CD4-positive, CD25-positive, alpha-beta regulatory T cell (primary cell): ENCODE data around the gene TMEFF2. TPM values are rescaled to one million over a fixed set of nuclear protein-coding genes. Genes with fewer than 3 reads are reported as not detected.
A peak's percentile ranks its signal among the peaks of the same experiment; 100 is the strongest.

ENCODE experiments used
- ATAC-seq, 2 donors: fragments of 150-1000 bp; cut with Tn5 transposase; one replicate each; pipeline ENCODE4 v1.10.0; 2021; ENCODE audit warnings: low read depth in 2 of 2, moderate number of reproducible peaks in 2 of 2, moderate library complexity in 1 of 2
- DNase-seq, 3 donors: peaks; one replicate each; pipeline versions ENCODE4 v3.0.0 to v3.0.0-alpha.2; 2012 to 2022; ENCODE audit warnings: mixed read lengths in 1 of 3
- H3K27ac ChIP-seq: one replicate; pipeline ENCODE4 v1.7.0; 2013; ENCODE audit warnings: mild to moderate bottlenecking, low read length; ENCODE audit not compliant: insufficient read depth, poor library complexity, severe bottlenecking
- H3K27me3 ChIP-seq: one replicate; pipeline ENCODE4 v1.7.0; 2013; ENCODE audit warnings: low read length; ENCODE audit not compliant: control insufficient read depth, insufficient read depth
- H3K36me3 ChIP-seq: one replicate; pipeline ENCODE4 v1.7.0; 2013; ENCODE audit warnings: mild to moderate bottlenecking, low read length, moderate library complexity; ENCODE audit not compliant: control insufficient read depth, insufficient read depth
- H3K4me1 ChIP-seq: 2 replicates; pipeline ENCODE4 v1.7.0; 2013; ENCODE audit warnings: mild to moderate bottlenecking, low read length; ENCODE audit not compliant: insufficient read depth, control insufficient read depth, poor library complexity, severe bottlenecking
- H3K4me3 ChIP-seq: one replicate; pipeline ENCODE4 v1.7.0; 2013; ENCODE audit warnings: low read depth, mild to moderate bottlenecking, low read length, moderate library complexity
- H3K9me3 ChIP-seq, 2 experiments: 1 replicate in 1 of 2; 2 replicates in 1 of 2; pipeline ENCODE4 v1.7.0; 2013; ENCODE audit warnings: low read length in 2 of 2, mild to moderate bottlenecking in 1 of 2, moderate library complexity in 1 of 2; ENCODE audit not compliant: control insufficient read depth in 2 of 2
- H3K27ac Mint-ChIP-seq, 3 donors: one replicate each; pipeline ENCODE4 v1.8.0; 2020 to 2022; ENCODE audit warnings: mild to moderate bottlenecking in 3 of 3, mixed read lengths in 3 of 3, moderate library complexity in 2 of 3
- H3K27me3 Mint-ChIP-seq: one replicate; pipeline ENCODE4 v1.8.0; 2022; ENCODE audit warnings: mild to moderate bottlenecking, mixed read lengths
- H3K36me3 Mint-ChIP-seq: one replicate; pipeline ENCODE4 v1.8.0; 2020; ENCODE audit warnings: mixed read lengths
- H3K4me1 Mint-ChIP-seq, 4 donors: one replicate each; pipeline ENCODE4 v1.8.0; 2020 to 2022; ENCODE audit warnings: mixed read lengths in 4 of 4, mild to moderate bottlenecking in 1 of 4
- H3K4me3 Mint-ChIP-seq, 4 donors: one replicate each; pipeline ENCODE4 v1.8.0; 2020 to 2022; ENCODE audit warnings: mild to moderate bottlenecking in 4 of 4, mixed read lengths in 4 of 4, moderate library complexity in 3 of 4
- H3K9me3 Mint-ChIP-seq, 7 donors: one replicate each; pipeline ENCODE4 v1.8.0; 2020 to 2022; ENCODE audit warnings: mixed read lengths in 7 of 7, mild to moderate bottlenecking in 3 of 7, moderate library complexity in 2 of 7
- polyA plus RNA-seq, 4 donors: library from polyadenylated mRNA; unstranded; fragments of 300-500 nt; fragmentation: Illumina TruSeq; gene quantifications; one replicate each; pipeline ENCODE4 v1.2.3, GENCODE V29; 2021
- total RNA-seq: library from RNA; stranded (reverse); gene quantifications from one replicate; pipeline ENCODE4 v1.2.3, GENCODE V29; 2022

The TMEFF2 gene
- total and polyA plus RNA-seq, 5 donors from 2014 or later: not detected

DNA sequence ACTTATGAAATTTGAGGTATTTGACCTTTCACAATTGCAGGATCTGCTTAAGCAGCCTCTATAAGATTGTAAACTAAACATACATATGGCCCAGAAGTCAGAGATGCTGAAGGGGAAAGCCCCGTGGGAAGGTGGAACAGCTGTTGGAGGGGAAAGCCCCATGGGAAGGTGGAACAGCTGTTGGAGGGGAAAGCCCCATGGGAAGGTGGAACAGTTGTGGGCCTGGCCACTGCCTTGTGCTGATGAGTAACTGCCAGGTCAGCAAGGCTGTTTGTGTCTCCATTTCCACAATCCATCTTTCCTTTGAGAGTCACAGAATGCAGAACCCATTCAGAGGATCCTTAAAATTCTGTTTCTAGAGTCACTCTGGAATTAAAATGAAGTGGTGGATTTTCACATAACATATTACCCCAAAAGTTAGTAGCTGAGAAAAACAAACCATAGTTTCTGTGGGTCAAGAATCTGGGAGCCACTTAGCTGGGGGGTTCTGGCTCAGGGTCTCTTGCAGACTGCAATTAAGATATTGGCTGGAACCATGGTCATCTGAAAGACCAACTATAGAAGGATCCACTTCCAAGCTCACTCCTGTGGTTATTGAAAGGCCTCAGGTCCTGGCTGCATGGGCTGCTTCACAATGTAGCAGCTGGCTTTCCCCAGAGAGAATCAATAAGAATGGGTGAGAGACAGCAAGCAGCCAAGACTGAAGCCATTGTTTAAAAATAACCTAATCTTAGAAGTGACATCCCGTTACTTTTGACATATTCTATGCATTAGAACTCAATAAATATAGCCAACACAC is 261.2 kb downstream of the TMEFF2 start:
- H3K27me3 Mint-ChIP-seq: peaks cover 24% of the 10 kb centered on the region
- no peaks in the 10 kb centered on the region for H3K9me3 ChIP-seq

GRCh38 chr2:191932286-191932685 is 262.4 kb downstream of the TMEFF2 start:
- H3K9me3 ChIP-seq: no peaks in the 10 kb centered on the region
- DNase-seq (no peak), ATAC-seq (no peak)
- H3K27ac ChIP-seq: no peak overlapping the region
- H3K27me3 ChIP-seq: peaks cover 2% of the 10 kb centered on the region
- Mint-ChIP-seq H3K9me3 (peaks cover 0 to 1% (median 0%) of the 10 kb centered on the region in 7 donors), H3K27ac (no peak overlapping the region), H3K4me3 (no peak overlapping the region), H3K4me1 (no peaks in the 10 kb centered on the region), H3K36me3 (no peaks in the 10 kb centered on the region), H3K27me3 (peaks cover 16% of the 10 kb centered on the region)
- H3K4me1 ChIP-seq: no peaks in the 10 kb centered on the region
- no peaks in the 10 kb centered on the region for H3K36me3 ChIP-seq
- H3K4me3 ChIP-seq: no peak overlapping the region

More for the DNA sequence above, 261.2 kb downstream of the TMEFF2 start:
- Histone ChIP-seq H3K36me3 (no peaks in the 10 kb centered on the region), H3K27me3 (peaks cover 2% of the 10 kb centered on the region), H3K4me1 (no peaks in the 10 kb centered on the region), H3K4me3 (no peak overlapping the region), H3K27ac (no peak overlapping the region)
- DNase-seq (no peak), ATAC-seq (no peak)
- Mint-ChIP-seq H3K36me3 (no peaks in the 10 kb centered on the region), H3K4me1 (no peaks in the 10 kb centered on the region), H3K27ac (peak overlapping the region in 1 of 3 donors; percentile 6), H3K9me3 (peaks cover 0 to 1% (median 0%) of the 10 kb centered on the region in 7 donors), H3K4me3 (no peak overlapping the region)

DNA sequence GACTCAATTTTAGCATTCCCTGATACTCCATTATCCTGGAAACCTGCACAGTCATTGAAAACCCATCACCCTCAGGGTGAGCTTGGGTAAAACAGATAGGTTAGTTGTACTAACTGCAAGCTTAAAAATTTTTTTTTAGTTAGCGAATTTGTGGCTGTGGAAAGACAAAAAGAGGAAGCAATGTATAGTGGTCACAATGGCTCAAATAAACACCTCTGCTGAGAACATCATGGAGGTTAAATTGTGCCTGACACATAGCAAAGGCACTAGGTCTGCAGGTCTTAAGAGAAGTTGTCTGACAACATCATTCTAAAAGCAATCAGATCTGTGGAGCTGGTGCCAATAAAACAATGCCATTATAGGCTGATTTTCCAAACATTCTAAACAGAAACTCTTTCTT is 263.4 kb downstream of the TMEFF2 start:
- H3K4me3 Mint-ChIP-seq: no peak overlapping the region
- DNase-seq (no peak), ATAC-seq (no peak)
- H3K9me3 Mint-ChIP-seq: peaks cover 0 to 1% (median 0%) of the 10 kb centered on the region in 7 donors
- no peak overlapping the region for H3K27ac Mint-ChIP-seq
- H3K9me3 ChIP-seq: no peaks in the 10 kb centered on the region
- no peaks in the 10 kb centered on the region for H3K36me3 ChIP-seq
- no peaks in the 10 kb centered on the region for H3K4me1 Mint-ChIP-seq
- no peak overlapping the region for H3K27ac ChIP-seq
- H3K27me3 Mint-ChIP-seq: peaks cover 13% of the 10 kb centered on the region
- no peaks in the 10 kb centered on the region for H3K4me1 ChIP-seq
- H3K4me3 ChIP-seq: no peak overlapping the region
- H3K27me3 ChIP-seq: peaks cover 2% of the 10 kb centered on the region
- no peaks in the 10 kb centered on the region for H3K36me3 Mint-ChIP-seq

DNA sequence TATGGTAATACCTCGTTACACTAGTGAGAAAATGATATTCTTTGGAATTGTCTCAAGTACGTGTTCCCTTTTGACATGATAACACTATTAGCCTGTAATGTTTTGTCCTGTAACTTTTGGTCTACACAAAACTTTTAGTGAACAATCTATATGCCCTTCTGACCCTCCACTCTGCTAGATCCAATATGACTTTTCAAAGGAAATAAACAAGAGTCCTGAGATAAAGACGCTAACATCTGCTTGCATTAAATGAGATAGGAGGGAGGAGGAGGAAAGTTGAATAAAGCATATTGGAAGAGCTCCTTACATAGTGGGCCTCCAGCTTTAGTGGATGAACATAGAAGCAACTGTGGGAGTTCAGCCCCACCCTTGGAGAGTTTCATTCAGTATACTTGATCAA is 264.5 kb downstream of the TMEFF2 start:
- H3K9me3 ChIP-seq: no peaks in the 10 kb centered on the region
- H3K36me3 Mint-ChIP-seq: no peaks in the 10 kb centered on the region

DNA sequence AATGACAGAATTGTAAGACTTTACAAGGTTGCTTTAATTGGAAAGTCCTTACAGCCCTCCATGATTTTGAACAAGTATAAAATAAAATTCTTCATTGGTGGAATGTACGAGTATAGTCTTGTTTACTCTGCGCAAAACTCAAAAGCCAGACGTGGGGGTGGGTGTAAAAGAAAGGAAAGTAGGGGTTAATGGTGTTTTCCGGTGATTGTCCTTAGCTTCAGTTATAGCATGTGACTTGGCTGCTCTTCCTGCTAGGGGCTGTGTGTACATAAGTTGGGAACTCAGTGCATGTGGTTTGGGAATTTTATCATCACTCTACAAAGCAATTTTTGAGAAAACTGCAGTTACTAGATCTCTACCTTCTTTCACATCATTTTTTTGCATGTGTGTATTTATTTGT is 265.4 kb downstream of the TMEFF2 start:
- Histone ChIP-seq H3K9me3 (no peaks in the 10 kb centered on the region), H3K27me3 (peaks cover under 1% of the 10 kb centered on the region), H3K36me3 (no peaks in the 10 kb centered on the region), H3K4me1 (no peaks in the 10 kb centered on the region), H3K4me3 (no peak overlapping the region), H3K27ac (no peak overlapping the region)
- Mint-ChIP-seq H3K27me3 (peaks cover 4% of the 10 kb centered on the region), H3K4me1 (no peaks in the 10 kb centered on the region), H3K27ac (no peak overlapping the region), H3K9me3 (peaks cover 0 to 1% (median 0%) of the 10 kb centered on the region in 7 donors), H3K4me3 (no peak overlapping the region), H3K36me3 (no peaks in the 10 kb centered on the region)
- no peak for DNase-seq
- no peak for ATAC-seq

More for the DNA sequence above, 264.5 kb downstream of the TMEFF2 start:
- Mint-ChIP-seq H3K4me3 (no peak overlapping the region), H3K9me3 (peaks cover 0 to 1% (median 0%) of the 10 kb centered on the region in 7 donors), H3K4me1 (no peaks in the 10 kb centered on the region), H3K27ac (no peak overlapping the region), H3K27me3 (peaks cover 4% of the 10 kb centered on the region)
- ATAC-seq: no peak
- Histone ChIP-seq H3K4me3 (no peak overlapping the region), H3K36me3 (no peaks in the 10 kb centered on the region), H3K4me1 (no peaks in the 10 kb centered on the region), H3K27me3 (peaks cover 2% of the 10 kb centered on the region), H3K27ac (no peak overlapping the region)
- no peak for DNase-seq

GRCh38 chr2:191927991-191928390 is 266.7 kb downstream of the TMEFF2 start:
- no peaks in the 10 kb centered on the region for H3K36me3 ChIP-seq
- ATAC-seq: no peak
- DNase-seq: no peak
- H3K27me3 ChIP-seq: no peaks in the 10 kb centered on the region
- Mint-ChIP-seq H3K9me3 (no peaks in the 10 kb centered on the region), H3K4me3 (no peak overlapping the region), H3K4me1 (no peaks in the 10 kb centered on the region), H3K36me3 (no peaks in the 10 kb centered on the region), H3K27me3 (peaks cover 3% of the 10 kb centered on the region), H3K27ac (no peak overlapping the region)
- no peak overlapping the region for H3K4me3 ChIP-seq
- no peaks in the 10 kb centered on the region for H3K9me3 ChIP-seq
- no peaks in the 10 kb centered on the region for H3K4me1 ChIP-seq
- no peak overlapping the region for H3K27ac ChIP-seq

GRCh38 chr2:191927319-191927867 is 267.3 kb downstream of the TMEFF2 start:
- H3K27ac ChIP-seq: no peak overlapping the region
- H3K36me3 ChIP-seq: no peaks in the 10 kb centered on the region
- no peak overlapping the region for H3K4me3 ChIP-seq
- no peaks in the 10 kb centered on the region for H3K4me1 ChIP-seq
- Mint-ChIP-seq H3K27ac (no peak overlapping the region), H3K27me3 (no peaks in the 10 kb centered on the region), H3K4me1 (no peaks in the 10 kb centered on the region), H3K36me3 (no peaks in the 10 kb centered on the region), H3K9me3 (peaks cover 0 to 3% (median 0%) of the 10 kb centered on the region in 7 donors), H3K4me3 (no peak overlapping the region)
- no peaks in the 10 kb centered on the region for H3K27me3 ChIP-seq
- DNase-seq: no peak
- H3K9me3 ChIP-seq: no peaks in the 10 kb centered on the region
- no peak for ATAC-seq

- Mint-ChIP-seq H3K27me3 (no peaks in the 10 kb centered on the region), H3K4me3 (no peak overlapping the region), H3K27ac (no peak overlapping the region), H3K9me3 (peaks cover 0 to 4% (median 0%) of the 10 kb centered on the region in 7 donors), H3K36me3 (no peaks in the 10 kb centered on the region), H3K4me1 (no peaks in the 10 kb centered on the region)
- Histone ChIP-seq H3K4me1 (no peaks in the 10 kb centered on the region), H3K9me3 (no peaks in the 10 kb centered on the region), H3K27ac (no peak overlapping the region), H3K4me3 (no peak overlapping the region), H3K36me3 (no peaks in the 10 kb centered on the region), H3K27me3 (no peaks in the 10 kb centered on the region)
- DNase-seq: no peak
- ATAC-seq: no peak
Measured at GRCh38 chr2:191926671-191927070, 268.1 kb downstream of the TMEFF2 start.
